Measurements from ENCODE around the gene ARHGAP45. TPM values are rescaled to one million over a fixed set of nuclear protein-coding genes. Genes with fewer than 3 reads are reported as not detected.

ARHGAP45 gene
- total and polyA plus RNA-seq, 2 of the 8 experiments (the other 6 are each of a cell fraction or from before 2014, with no cell fraction given): 31.4 to 41.8 TPM

DNA sequence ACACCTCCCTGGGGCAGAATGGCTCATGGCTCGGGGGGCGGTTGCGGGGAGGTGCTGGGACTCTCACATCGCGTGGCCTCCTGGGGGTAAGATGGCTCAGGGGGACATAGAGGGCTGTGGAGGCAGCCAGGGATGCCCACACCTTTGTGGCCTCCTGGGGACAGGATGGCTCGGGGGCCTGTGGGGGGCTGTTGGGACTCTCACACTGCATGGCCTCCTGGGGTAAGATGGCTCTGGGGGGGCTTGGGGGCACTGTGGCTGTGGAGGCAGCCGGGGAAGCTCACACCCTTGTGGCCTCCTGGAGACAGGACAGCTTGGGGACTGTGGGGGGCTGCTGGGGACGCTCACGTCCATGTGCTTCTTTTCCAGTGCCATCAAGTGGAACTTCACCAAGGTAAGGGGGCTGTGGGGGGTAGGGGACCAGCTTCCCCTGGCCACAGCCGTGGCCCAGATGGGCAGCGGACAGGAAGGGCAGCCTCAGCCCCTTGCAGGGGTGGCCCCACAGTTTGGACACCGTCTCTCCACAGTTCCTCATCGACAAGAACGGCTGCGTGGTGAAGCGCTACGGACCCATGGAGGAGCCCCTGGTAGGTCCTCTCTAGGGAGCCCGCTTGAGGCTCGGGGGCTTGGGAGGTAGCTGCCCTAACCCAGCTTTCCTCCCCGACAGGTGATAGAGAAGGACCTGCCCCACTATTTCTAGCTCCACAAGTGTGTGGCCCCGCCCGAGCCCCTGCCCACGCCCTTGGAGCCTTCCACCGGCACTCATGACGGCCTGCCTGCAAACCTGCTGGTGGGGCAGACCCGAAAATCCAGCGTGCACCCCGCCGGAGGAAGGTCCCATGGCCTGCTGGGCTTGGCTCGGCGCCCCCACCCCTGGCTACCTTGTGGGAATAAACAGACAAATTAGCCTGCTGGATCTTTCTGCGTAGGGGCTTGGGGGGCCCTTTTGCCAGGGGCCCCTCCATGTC lies 39.2 kb downstream of the ARHGAP45 start:
- Histone ChIP-seq H3K18ac (ENCODE audit: extremely low read depth, low read length) (no peak overlapping the region), H3K4me3 (ENCODE audit: extremely low read depth in 1 of 4, insufficient read depth in 2 of 4, low read depth in 3 of 4, low read length in 4 of 4) (0 out of 8 replicates have a peak overlapping the region, but pooled peaks of 2 of the 4 experiments have one; percentile 6 to 93), H3K23me2 (ENCODE audit: low read depth, low read length) (peaks cover 7% of the 10 kb centered on the region; the same call in 1 of the 2 replicates), H3K27ac (ENCODE audit: low read depth, low read length) (no peak overlapping the region), H2AFZ (ENCODE audit: low read length) (no peak overlapping the region), H2BK12ac (ENCODE audit: low read depth, low read length) (no peak overlapping the region), H3K79me1 (ENCODE audit: low read depth, low read length) (peaks cover 4% of the 10 kb centered on the region), H3K4ac (replicated peaks; ENCODE audit: insufficient read length, low read depth, low read length) (no peak overlapping the region), H2BK15ac (ENCODE audit: low read length) (no peak overlapping the region), H2BK120ac (replicated peaks; ENCODE audit: low read depth, low read length) (no peak overlapping the region), H3K9me3 (ENCODE audit: insufficient read depth in 2 of 2, low read depth in 1 of 2, low read length in 1 of 2) (no peaks in the 10 kb centered on the region), H3K9ac (replicated peaks in 1 of 4; ENCODE audit: extremely low read depth in 1 of 4, low read depth in 3 of 4, low read length in 3 of 4) (no peak overlapping the region), H4K91ac (replicated peaks; ENCODE audit: insufficient read length, low read length) (no peak overlapping the region), H3K4me2 (ENCODE audit: insufficient read depth in 1 of 2, low read depth in 2 of 2, low read length in 2 of 2) (peak overlapping the region in 1 of 2 experiments; percentile 71; a peak in 2 of 4 replicates), H3K14ac (ENCODE audit: insufficient read length) (no peak overlapping the region), H3K4me1 (replicated peaks in 1 of 4; ENCODE audit: control insufficient read depth in 3 of 4, insufficient read depth in 4 of 4, low read length in 3 of 4) (peaks cover 4 to 21% (median 8%) of the 10 kb centered on the region in 4 experiments), H4K20me1 (replicated peaks in 1 of 2; ENCODE audit: control insufficient read depth in 1 of 2, insufficient read depth in 2 of 2, low read length in 2 of 2) (peaks cover 5 to 12% of the 10 kb centered on the region in 2 experiments), H3K36me3 (ENCODE audit: control insufficient read depth in 2 of 4, insufficient read depth in 4 of 4, low read length in 3 of 4) (peaks cover 8 to 32% (median 17%) of the 10 kb centered on the region in 4 experiments; a peak in 6 of 8 replicates), H3K56ac (replicated peaks; ENCODE audit: insufficient read length, low read depth, low read length) (no peak overlapping the region), H4K8ac (ENCODE audit: extremely low read depth, insufficient read depth, low read length) (peak overlapping the region; percentile 57), H3K79me2 (ENCODE audit: control insufficient read depth in 1 of 2, insufficient read depth in 2 of 2, low read length in 2 of 2) (no peaks in the 10 kb centered on the region; a peak in 1 of 4 replicates), H3K23ac (ENCODE audit: insufficient read length) (no peak overlapping the region), H3K27me3 (replicated peaks in 1 of 4; ENCODE audit: control insufficient read depth in 3 of 4, extremely low read depth in 1 of 4, insufficient read depth in 3 of 4, low read length in 3 of 4) (no peaks in the 10 kb centered on the region), H2BK20ac (ENCODE audit: low read length) (no peak overlapping the region), H4K5ac (ENCODE audit: insufficient read length, low read depth, low read length) (no peak overlapping the region), H2BK5ac (ENCODE audit: low read depth, low read length) (no peak overlapping the region), H2AK5ac (ENCODE audit: low read depth, low read length) (no peak overlapping the region)
- ChIA-PET POLR2A (ENCODE audit: partially characterized antibody) (interaction anchor here (0.7 to 9.8 kb wide), 12 partner anchors 9 to 129 kb away, joined by 3 to 116 read pairs (median 8); partner anchors contain the start of genes ABCA7, CNN2 and RNU6-2), CTCF (ENCODE audit: partially characterized antibody) (interaction anchor here (0.6 to 2.1 kb wide), 10 partner anchors 7 to 116 kb away, joined by 3 to 6 read pairs (median 4); no protein-coding TSS in a partner anchor)
- no peak for DNase-seq (ENCODE audit: low read depth in 1 of 2, low spot score in 2 of 2)
- WGBS, 2 experiments (ENCODE audit: extremely low coverage in 1 of 2, insufficient coverage in 1 of 2, insufficient read length in 1 of 2, insufficient replicate concordance in 2 of 2, low coverage in 1 of 2, low lambda C conversion rate in 2 of 2, missing lambda C conversion rate in 1 of 2): 96% methylated on average over 29 of the region's 32 CpGs; no CpG with 5 or more reads in 1 of the 2 experiments
- FAIRE-seq: no peak
- TF ChIP-seq KDM1A (IDR thresholded peaks at IDR 0.05; ENCODE audit: borderline replicate concordance, low read length) (no peak), POLR2A (IDR thresholded peaks at IDR 0.05; ENCODE audit: control extremely low read depth in 1 of 2, low read depth in 2 of 2, low read length in 2 of 2) (peak in 1 of 2 experiments; percentile 45; a peak in 1 of 3 replicates), POLR2AphosphoS5 (IDR thresholded peaks at IDR 0.05; ENCODE audit: low read depth, low read length) (peak; percentile 40; the same call in 1 of the 2 replicates), RFX5 (IDR thresholded peaks at IDR 0.05; ENCODE audit: borderline replicate concordance, low read depth, low read length) (no peak)
